T-helper 2 cell treated with Interferon-gamma antibody and Interleukin-4, amounts not matched to agents 5 μg/mL and 100 μg/mL, for 36 hours (primary cell): ENCODE measurements around the gene BTF3L4.
A peak's percentile ranks its signal among the peaks of the same experiment; 100 is the strongest.
"Not testable (repeated sequence)": the region's sequence is repeated elsewhere in the genome, so short reads cannot be mapped to it uniquely, and the experiment has no call there.

ENCODE experiments used
- DNase-seq: peaks from one replicate; pipeline ENCODE4 v3.0.0; 2021; ENCODE audit warnings: low spot score
- H3K27ac Mint-ChIP-seq: one replicate; pipeline ENCODE4 v1.8.0; 2021; ENCODE audit warnings: mild to moderate bottlenecking, mixed read lengths
- H3K27me3 Mint-ChIP-seq: one replicate; pipeline ENCODE4 v1.8.0; 2021; ENCODE audit warnings: low read depth, mixed read lengths
- H3K36me3 Mint-ChIP-seq: one replicate; pipeline ENCODE4 v1.8.0; 2021; ENCODE audit warnings: low read depth, mixed read lengths
- H3K4me1 Mint-ChIP-seq: one replicate; pipeline ENCODE4 v1.8.0; 2021; ENCODE audit warnings: low read depth, mixed read lengths
- H3K4me3 Mint-ChIP-seq: one replicate; pipeline ENCODE4 v1.8.0; 2022; ENCODE audit warnings: mild to moderate bottlenecking, moderate library complexity, mixed read lengths
- H3K9me3 Mint-ChIP-seq: one replicate; pipeline ENCODE4 v1.8.0; 2021; ENCODE audit warnings: mixed read lengths

BTF3L4 gene

GRCh38 chr1:52041551-52042185, 14.4 kb upstream of the BTF3L4 start:
- H3K36me3 Mint-ChIP-seq, result peaks cover 19% of the 10 kb centered on the region
- H3K4me1 Mint-ChIP-seq, result peaks cover 7% of the 10 kb centered on the region
- no peaks in the 10 kb centered on the region for H3K27me3 Mint-ChIP-seq
- no peaks in the 10 kb centered on the region for H3K9me3 Mint-ChIP-seq
- H3K4me3 Mint-ChIP-seq, result no peak overlapping the region
- no peak overlapping the region for H3K27ac Mint-ChIP-seq
- no peak for DNase-seq

- Mint-ChIP-seq H3K9me3 (no peaks in the 10 kb centered on the region), H3K36me3 (peaks cover 19% of the 10 kb centered on the region), H3K27me3 (no peaks in the 10 kb centered on the region), H3K27ac (no peak overlapping the region), H3K4me1 (peaks cover 7% of the 10 kb centered on the region), H3K4me3 (no peak overlapping the region)
- no peak for DNase-seq
These were observed 10.9 kb upstream of the BTF3L4 start for GRCh38 chr1:52045236-52045635.

- not testable (repeated sequence) for H3K4me3 Mint-ChIP-seq, H3K9me3 Mint-ChIP-seq, H3K27ac Mint-ChIP-seq, H3K4me1 Mint-ChIP-seq, DNase-seq, H3K27me3 Mint-ChIP-seq
- peaks cover 22% of the 10 kb centered on the region for H3K36me3 Mint-ChIP-seq
These were observed 10.4 kb upstream of the BTF3L4 start for GRCh38 chr1:52045666-52046195.

GRCh38 chr1:52049337-52049736, 6.8 kb upstream of the BTF3L4 start:
- not testable (repeated sequence) for DNase-seq, H3K9me3 Mint-ChIP-seq, H3K4me3 Mint-ChIP-seq, H3K27ac Mint-ChIP-seq, H3K27me3 Mint-ChIP-seq
- Mint-ChIP-seq H3K4me1 (peaks cover 22% of the 10 kb centered on the region), H3K36me3 (peaks cover 33% of the 10 kb centered on the region)

GRCh38 chr1:52053862-52054261, 2.2 kb upstream of the BTF3L4 start:
- Mint-ChIP-seq H3K4me1 (peaks cover 35% of the 10 kb centered on the region), H3K27ac (peak overlapping the region; percentile 18), H3K9me3 (no peaks in the 10 kb centered on the region), H3K36me3 (peaks cover 25% of the 10 kb centered on the region), H3K4me3 (peak overlapping the region; percentile 100), H3K27me3 (no peaks in the 10 kb centered on the region)
- DNase-seq, result no peak

- no peaks in the 10 kb centered on the region for H3K9me3 Mint-ChIP-seq
- peaks cover 28% of the 10 kb centered on the region for H3K36me3 Mint-ChIP-seq
- no peaks in the 10 kb centered on the region for H3K27me3 Mint-ChIP-seq
- peak overlapping the region; percentile 100 for H3K4me3 Mint-ChIP-seq
- DNase-seq, result no peak
- peak overlapping the region; percentile 99 for H3K27ac Mint-ChIP-seq
- H3K4me1 Mint-ChIP-seq, result peaks cover 38% of the 10 kb centered on the region
These were observed 1.5 kb upstream of the BTF3L4 start for GRCh38 chr1:52054496-52055065.

- H3K27me3 Mint-ChIP-seq, result no peaks in the 10 kb centered on the region
- peak within 1 kb of the TSS; percentile 99 for H3K27ac Mint-ChIP-seq
- H3K4me1 Mint-ChIP-seq, result peaks cover 42% of the 10 kb centered on the region
- H3K9me3 Mint-ChIP-seq, result no peaks in the 10 kb centered on the region
- DNase-seq, result peak; percentile 79
- H3K36me3 Mint-ChIP-seq, result peaks cover 26% of the 10 kb centered on the region
- H3K4me3 Mint-ChIP-seq, result peak within 1 kb of the TSS; percentile 100
These were observed 829 bp upstream of the BTF3L4 start, which contains the start of gene TXNDC12 for GRCh38 chr1:52055066-52055865. Gene TXNDC12, minus strand, starts transcription at chr1:52055191. Its CDS starts 95 bp downstream, at chr1:52055096.

- no peak for DNase-seq
- Mint-ChIP-seq H3K4me1 (peaks cover 45% of the 10 kb centered on the region), H3K36me3 (peaks cover 25% of the 10 kb centered on the region), H3K4me3 (peak overlapping the region; percentile 100), H3K27ac (peak overlapping the region; percentile 99), H3K27me3 (no peaks in the 10 kb centered on the region), H3K9me3 (no peaks in the 10 kb centered on the region)
These were observed 281 bp upstream of the BTF3L4 start for GRCh38 chr1:52055866-52056162.

- Mint-ChIP-seq H3K4me1 (peaks cover 42% of the 10 kb centered on the region), H3K27ac (peak overlapping the region; percentile 99)
These were observed 789 bp downstream of the BTF3L4 start for GRCh38 chr1:52056937-52057231.

GRCh38 chr1:52057255-52057654, 1.2 kb downstream of the BTF3L4 start:
- DNase-seq, result no peak
- peak overlapping the region; percentile 100 for H3K4me3 Mint-ChIP-seq
- no peaks in the 10 kb centered on the region for H3K27me3 Mint-ChIP-seq
- H3K36me3 Mint-ChIP-seq, result peaks cover 23% of the 10 kb centered on the region
- peak overlapping the region; percentile 99 for H3K27ac Mint-ChIP-seq
- H3K4me1 Mint-ChIP-seq, result peaks cover 40% of the 10 kb centered on the region
- no peaks in the 10 kb centered on the region for H3K9me3 Mint-ChIP-seq

More at GRCh38 chr1:52056937-52057231, 789 bp downstream of the BTF3L4 start:
- DNase-seq, result no peak
- Mint-ChIP-seq H3K4me3 (peak overlapping the region; percentile 100), H3K9me3 (no peaks in the 10 kb centered on the region), H3K27me3 (no peaks in the 10 kb centered on the region), H3K36me3 (peaks cover 26% of the 10 kb centered on the region)

GRCh38 chr1:52057876-52058415, 1.9 kb downstream of the BTF3L4 start:
- peaks cover 37% of the 10 kb centered on the region for H3K4me1 Mint-ChIP-seq
- H3K27me3 Mint-ChIP-seq, result no peaks in the 10 kb centered on the region
- no peak overlapping the region for H3K27ac Mint-ChIP-seq
- DNase-seq, result no peak
- peak overlapping the region; percentile 100 for H3K4me3 Mint-ChIP-seq
- no peaks in the 10 kb centered on the region for H3K9me3 Mint-ChIP-seq
- peaks cover 25% of the 10 kb centered on the region for H3K36me3 Mint-ChIP-seq

- Mint-ChIP-seq H3K4me3 (no peak overlapping the region), H3K27me3 (no peaks in the 10 kb centered on the region), H3K27ac (no peak overlapping the region), H3K9me3 (no peaks in the 10 kb centered on the region), H3K36me3 (peaks cover 29% of the 10 kb centered on the region), H3K4me1 (peaks cover 28% of the 10 kb centered on the region)
- DNase-seq, result no peak
These were observed 3.2 kb downstream of the BTF3L4 start for GRCh38 chr1:52059321-52059720.

- DNase-seq, result no peak
- no peaks in the 10 kb centered on the region for H3K27me3 Mint-ChIP-seq
- H3K9me3 Mint-ChIP-seq, result no peaks in the 10 kb centered on the region
- peaks cover 28% of the 10 kb centered on the region for H3K4me1 Mint-ChIP-seq
- H3K4me3 Mint-ChIP-seq, result no peak overlapping the region
- H3K36me3 Mint-ChIP-seq, result peaks cover 27% of the 10 kb centered on the region
- no peak overlapping the region for H3K27ac Mint-ChIP-seq
These were observed 3.8 kb downstream of the BTF3L4 start for GRCh38 chr1:52059888-52060287.

GRCh38 chr1:52060822-52061221, 4.7 kb downstream of the BTF3L4 start:
- Mint-ChIP-seq H3K4me1 (peaks cover 28% of the 10 kb centered on the region), H3K4me3 (no peak overlapping the region), H3K36me3 (peaks cover 28% of the 10 kb centered on the region), H3K27ac (no peak overlapping the region), H3K27me3 (no peaks in the 10 kb centered on the region), H3K9me3 (no peaks in the 10 kb centered on the region)
- no peak for DNase-seq
